ENCODE measurements around the gene KATNA1. TPM values are rescaled to one million over a fixed set of nuclear protein-coding genes. Genes with fewer than 3 reads are reported as not detected.

Gene KATNA1
- total RNA-seq, 2 experiments from 2014 or later, result 27.2 to 28.6 TPM

- ChIA-PET POLR2A (interaction anchor here (0.9 kb wide), 1 partner anchor 13 kb away, joined by 3 read pairs; no protein-coding TSS in a partner anchor), CTCF (interaction anchor here (1.0 to 1.8 kb wide), 3 partner anchors 12 to 95 kb away, joined by 4 to 5 read pairs (median 4); no protein-coding TSS in a partner anchor)
- ATAC-seq, result peak; percentile 67
- no peak for DNase-seq
- peaks cover 24% of the 10 kb centered on the region for H3K4me1 Mint-ChIP-seq (ENCODE audit: low read depth)
- no peaks in the 10 kb centered on the region for H3K27me3 Mint-ChIP-seq (ENCODE audit: low read depth)
- no peaks in the 10 kb centered on the region for H3K9me3 Mint-ChIP-seq (ENCODE audit: insufficient read depth)
- H3K4me3 Mint-ChIP-seq, result no peak overlapping the region
- peaks cover 44% of the 10 kb centered on the region for H3K36me3 Mint-ChIP-seq (ENCODE audit: low read depth)
- peak overlapping the region; percentile 5 for H3K27ac Mint-ChIP-seq
Observed at GRCh38 chr6:149660028-149660427, 11.5 kb upstream of the KATNA1 start.

GRCh38 chr6:149657441-149657840 is 8.9 kb upstream of the KATNA1 start:
- CTCF ChIA-PET, result no interaction called here
- H3K27me3 Mint-ChIP-seq (ENCODE audit: low read depth), result no peaks in the 10 kb centered on the region
- POLR2A ChIA-PET, result no interaction called here

DNA sequence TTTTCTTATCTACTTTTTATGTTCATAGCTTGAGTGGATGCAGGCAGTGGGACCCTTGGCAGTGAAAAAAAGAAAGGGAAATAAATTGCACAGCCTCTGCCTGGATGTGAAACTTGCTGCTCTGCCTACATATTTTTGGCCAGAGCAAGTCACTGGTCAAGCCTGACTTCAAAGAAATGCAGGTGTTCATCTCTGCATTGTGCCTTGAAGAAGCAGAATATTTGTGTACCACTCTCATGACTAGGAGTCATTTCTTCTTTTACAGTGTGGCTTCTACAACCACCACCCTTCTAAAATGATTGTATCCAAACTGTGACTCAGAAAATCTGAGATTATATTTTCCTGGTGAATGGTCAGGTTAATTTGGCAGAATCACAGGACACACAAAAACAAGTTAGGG is 2.5 kb upstream of the KATNA1 start:
- no peaks in the 10 kb centered on the region for H3K27me3 Mint-ChIP-seq (ENCODE audit: low read depth)
- CTCF ChIA-PET, result no interaction called here
- no peak overlapping the region for H3K4me3 Mint-ChIP-seq
- H3K9me3 Mint-ChIP-seq (ENCODE audit: insufficient read depth), result no peaks in the 10 kb centered on the region
- no peak overlapping the region for H3K27ac Mint-ChIP-seq
- POLR2A ChIA-PET, result interaction anchor here (0.7 kb wide), 1 partner anchor 31 kb away, joined by 3 read pairs; no protein-coding TSS in a partner anchor
- peaks cover 6% of the 10 kb centered on the region for H3K36me3 Mint-ChIP-seq (ENCODE audit: low read depth)
- ATAC-seq, result no peak
- no peak for DNase-seq
- H3K4me1 Mint-ChIP-seq (ENCODE audit: low read depth), result peaks cover 18% of the 10 kb centered on the region

More at GRCh38 chr6:149657441-149657840, 8.9 kb upstream of the KATNA1 start:
- H3K4me1 Mint-ChIP-seq (ENCODE audit: low read depth), result peaks cover 24% of the 10 kb centered on the region
- no peak overlapping the region for H3K27ac Mint-ChIP-seq
- peaks cover 31% of the 10 kb centered on the region for H3K36me3 Mint-ChIP-seq (ENCODE audit: low read depth)
- no peak overlapping the region for H3K4me3 Mint-ChIP-seq
- no peaks in the 10 kb centered on the region for H3K9me3 Mint-ChIP-seq (ENCODE audit: insufficient read depth)
- DNase-seq, result no peak
- ATAC-seq, result no peak

- Mint-ChIP-seq H3K27me3 (ENCODE audit: low read depth) (no peaks in the 10 kb centered on the region), H3K4me1 (ENCODE audit: low read depth) (peaks cover 31% of the 10 kb centered on the region), H3K36me3 (ENCODE audit: low read depth) (peaks cover 25% of the 10 kb centered on the region), H3K9me3 (ENCODE audit: insufficient read depth) (no peaks in the 10 kb centered on the region), H3K27ac (no peak overlapping the region), H3K4me3 (peak overlapping the region; percentile 80)
- ATAC-seq (no peak), DNase-seq (no peak)
- ChIA-PET CTCF (no interaction called here), POLR2A (interaction anchor here (0.5 kb wide), 1 partner anchor 281 kb away, joined by 3 read pairs; no protein-coding TSS in a partner anchor)
Observed at GRCh38 chr6:149646599-149646998, 1.9 kb downstream of the KATNA1 start.

DNA sequence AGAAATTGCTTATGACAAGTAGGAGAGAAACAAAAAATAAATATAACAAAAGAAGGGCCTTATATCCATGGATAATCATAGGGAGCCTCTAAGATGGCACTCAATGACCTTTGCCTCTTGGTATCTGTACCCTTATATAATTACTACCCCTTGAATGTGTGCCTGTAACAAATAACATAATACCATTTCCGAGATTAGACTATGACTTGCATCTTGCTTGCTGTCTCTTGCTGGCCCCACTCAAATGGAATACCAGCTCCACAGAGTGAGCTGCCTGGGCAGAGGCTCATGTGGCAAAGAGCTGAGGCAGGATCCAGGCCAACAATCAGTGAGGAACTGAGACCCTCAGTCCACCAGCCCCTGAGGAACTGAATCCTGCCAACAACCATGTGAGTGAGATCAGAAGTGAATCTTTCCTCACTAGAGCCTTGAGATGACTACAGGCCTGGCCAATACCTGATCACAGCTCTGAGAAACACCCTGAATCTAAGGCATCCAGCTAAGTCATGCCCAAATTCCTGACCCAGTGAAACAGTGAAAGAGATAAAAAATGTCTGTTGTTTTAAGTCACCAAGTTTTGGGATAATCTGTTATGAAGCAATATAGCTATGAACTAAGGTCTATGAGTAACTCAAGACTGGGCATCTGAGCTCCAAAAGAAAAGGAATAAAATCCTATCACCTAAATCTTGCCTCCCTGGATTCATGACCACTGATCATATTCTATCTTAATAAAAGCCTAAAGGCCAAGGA is 5.5 kb downstream of the KATNA1 start:
- H3K27me3 Mint-ChIP-seq (ENCODE audit: low read depth), result no peaks in the 10 kb centered on the region
- ATAC-seq, result no peak
- no peaks in the 10 kb centered on the region for H3K9me3 Mint-ChIP-seq (ENCODE audit: insufficient read depth)
- no peak overlapping the region for H3K4me3 Mint-ChIP-seq
- POLR2A ChIA-PET, result no interaction called here
- peaks cover 26% of the 10 kb centered on the region for H3K4me1 Mint-ChIP-seq (ENCODE audit: low read depth)
- peaks cover 33% of the 10 kb centered on the region for H3K36me3 Mint-ChIP-seq (ENCODE audit: low read depth)
- no peak for DNase-seq
- CTCF ChIA-PET, result interaction anchor here (0.6 to 1.1 kb wide), 3 partner anchors 74 to 612 kb away, joined by 3 to 4 read pairs (median 3); partner anchors contain the start of genes LATS1 and PPIL4
- no peak overlapping the region for H3K27ac Mint-ChIP-seq

- H3K9me3 Mint-ChIP-seq (ENCODE audit: insufficient read depth), result no peaks in the 10 kb centered on the region
- H3K4me1 Mint-ChIP-seq (ENCODE audit: low read depth), result no peaks in the 10 kb centered on the region
- ChIA-PET POLR2A (no interaction called here), CTCF (no interaction called here)
- H3K27me3 Mint-ChIP-seq (ENCODE audit: low read depth), result no peaks in the 10 kb centered on the region
- ATAC-seq, result no peak
- DNase-seq, result no peak
- H3K27ac Mint-ChIP-seq, result no peak overlapping the region
- H3K4me3 Mint-ChIP-seq, result no peak overlapping the region
- peaks cover 32% of the 10 kb centered on the region for H3K36me3 Mint-ChIP-seq (ENCODE audit: low read depth)
Observed at GRCh38 chr6:149636124-149636523, 12.4 kb downstream of the KATNA1 start.

DNA sequence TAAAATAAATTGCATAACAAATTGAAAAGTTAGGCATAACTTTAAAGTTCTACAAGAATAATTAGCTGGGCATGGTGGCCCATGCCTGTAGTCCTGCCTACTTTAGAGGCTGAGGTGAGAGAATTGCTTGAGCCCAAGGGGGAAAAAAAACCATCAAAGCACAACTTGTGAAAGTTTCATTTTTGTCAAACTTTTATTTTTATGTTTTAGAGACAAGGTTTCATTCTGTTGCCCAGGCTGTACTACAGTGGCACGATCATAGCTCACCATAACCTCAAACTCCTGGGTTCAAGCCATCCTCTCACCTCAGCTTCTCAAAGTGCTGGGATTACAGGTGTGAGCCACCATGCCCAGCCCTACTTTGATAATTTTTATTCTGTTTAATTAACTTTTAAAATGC is 14.2 kb downstream of the KATNA1 start:
- CTCF ChIA-PET, result no interaction called here
- Mint-ChIP-seq H3K36me3 (ENCODE audit: low read depth) (peaks cover 35% of the 10 kb centered on the region), H3K4me3 (no peak overlapping the region), H3K27ac (no peak overlapping the region), H3K9me3 (ENCODE audit: insufficient read depth) (no peaks in the 10 kb centered on the region), H3K4me1 (ENCODE audit: low read depth) (peaks cover 2% of the 10 kb centered on the region), H3K27me3 (ENCODE audit: low read depth) (no peaks in the 10 kb centered on the region)
- POLR2A ChIA-PET, result no interaction called here
- ATAC-seq (no peak), DNase-seq (no peak)

DNA sequence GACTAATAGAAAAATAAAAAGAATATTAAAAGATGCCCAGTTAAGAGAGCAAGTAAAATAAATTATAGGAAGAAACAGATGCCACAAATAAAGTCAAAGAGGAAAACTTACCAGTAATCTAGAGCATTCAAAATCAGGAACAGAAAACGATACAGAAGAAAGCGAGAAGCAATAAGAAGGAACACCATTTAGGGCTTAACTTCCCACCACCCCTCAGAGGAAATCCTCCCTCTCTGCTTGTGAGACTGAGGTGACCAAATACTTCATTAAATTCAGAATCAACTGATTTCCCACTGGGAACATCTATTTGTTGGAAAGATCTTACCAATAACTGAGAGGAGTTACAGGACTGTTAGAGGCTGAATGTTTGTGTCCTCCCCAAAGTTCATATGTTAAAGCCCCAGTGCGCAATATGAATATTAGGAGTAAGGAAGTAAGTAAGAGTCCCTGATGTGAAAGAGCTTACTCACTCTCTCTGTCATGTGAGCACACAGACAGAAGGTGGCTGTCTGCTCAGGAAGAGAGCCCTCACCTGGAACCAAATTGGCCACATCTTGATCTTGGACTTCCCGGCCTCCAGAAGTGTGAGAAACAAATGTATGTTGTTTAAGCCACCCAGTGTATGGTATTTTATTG is 19.5 kb downstream of the KATNA1 start:
- H3K4me3 Mint-ChIP-seq, result no peak overlapping the region
- peaks cover 32% of the 10 kb centered on the region for H3K36me3 Mint-ChIP-seq (ENCODE audit: low read depth)
- H3K27me3 Mint-ChIP-seq (ENCODE audit: low read depth), result no peaks in the 10 kb centered on the region
- no peak for DNase-seq
- POLR2A ChIA-PET, result no interaction called here
- peaks cover 8% of the 10 kb centered on the region for H3K4me1 Mint-ChIP-seq (ENCODE audit: low read depth)
- no peak for ATAC-seq
- CTCF ChIA-PET, result no interaction called here
- H3K27ac Mint-ChIP-seq, result peak overlapping the region; percentile 26
- no peaks in the 10 kb centered on the region for H3K9me3 Mint-ChIP-seq (ENCODE audit: insufficient read depth)

DNA sequence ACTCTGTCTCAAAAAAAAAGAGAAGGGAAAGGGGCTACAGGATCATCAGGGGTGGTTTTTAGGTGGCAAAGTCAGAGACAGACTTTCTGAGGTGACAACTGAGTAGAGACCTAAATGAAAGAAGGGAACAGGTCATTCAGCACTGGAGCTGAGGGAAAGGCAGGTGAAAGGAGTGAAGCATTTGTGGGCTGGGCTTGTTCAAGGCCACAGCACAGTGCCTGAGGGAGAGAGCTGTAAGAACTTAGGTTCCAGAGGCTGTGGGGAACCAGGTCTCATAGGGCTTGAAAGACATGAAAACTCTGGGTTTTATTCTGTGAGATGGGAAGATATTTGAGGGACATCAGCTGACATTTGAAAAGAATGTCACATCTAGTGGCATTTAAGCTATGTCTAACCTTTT is 20.8 kb downstream of the KATNA1 start:
- Mint-ChIP-seq H3K4me3 (no peak overlapping the region), H3K9me3 (ENCODE audit: insufficient read depth) (no peaks in the 10 kb centered on the region), H3K4me1 (ENCODE audit: low read depth) (peaks cover 8% of the 10 kb centered on the region), H3K27me3 (ENCODE audit: low read depth) (no peaks in the 10 kb centered on the region), H3K27ac (peak overlapping the region; percentile 43), H3K36me3 (ENCODE audit: low read depth) (peaks cover 36% of the 10 kb centered on the region)
- ATAC-seq, result no peak
- no peak for DNase-seq
- ChIA-PET POLR2A (interaction anchor here (0.6 kb wide), 1 partner anchor 456 kb away, joined by 3 read pairs; no protein-coding TSS in a partner anchor), CTCF (no interaction called here)

- CTCF ChIA-PET, result no interaction called here
- Mint-ChIP-seq H3K36me3 (ENCODE audit: low read depth) (peaks cover 53% of the 10 kb centered on the region), H3K27ac (no peak overlapping the region), H3K4me1 (ENCODE audit: low read depth) (no peaks in the 10 kb centered on the region), H3K27me3 (ENCODE audit: low read depth) (no peaks in the 10 kb centered on the region), H3K9me3 (ENCODE audit: insufficient read depth) (peaks cover 8% of the 10 kb centered on the region), H3K4me3 (no peak overlapping the region)
- ATAC-seq, result no peak
- DNase-seq, result no peak
- POLR2A ChIA-PET, result no interaction called here
Observed at GRCh38 chr6:149615805-149616204, 32.7 kb downstream of the KATNA1 start.

- no peak for DNase-seq
- Mint-ChIP-seq H3K4me1 (ENCODE audit: low read depth) (peaks cover 8% of the 10 kb centered on the region), H3K27ac (no peak overlapping the region), H3K4me3 (no peak overlapping the region), H3K27me3 (ENCODE audit: low read depth) (no peaks in the 10 kb centered on the region), H3K36me3 (ENCODE audit: low read depth) (peaks cover 50% of the 10 kb centered on the region), H3K9me3 (ENCODE audit: insufficient read depth) (peaks cover 8% of the 10 kb centered on the region)
- no peak for ATAC-seq
- CTCF ChIA-PET, result no interaction called here
- POLR2A ChIA-PET, result no interaction called here
Observed at GRCh38 chr6:149614337-149614736, 34.2 kb downstream of the KATNA1 start.

GRCh38 chr6:149608381-149608982 is 40.0 kb downstream of the KATNA1 start:
- peak overlapping the region; percentile 24 for H3K4me3 Mint-ChIP-seq
- DNase-seq (no peak), ATAC-seq (peak; percentile 49)
- H3K9me3 Mint-ChIP-seq (ENCODE audit: insufficient read depth), result peaks cover 7% of the 10 kb centered on the region
- no peaks in the 10 kb centered on the region for H3K27me3 Mint-ChIP-seq (ENCODE audit: low read depth)
- H3K36me3 Mint-ChIP-seq (ENCODE audit: low read depth), result peaks cover 28% of the 10 kb centered on the region
- CTCF ChIA-PET, result no interaction called here
- peaks cover 20% of the 10 kb centered on the region for H3K4me1 Mint-ChIP-seq (ENCODE audit: low read depth)
- POLR2A ChIA-PET, result no interaction called here
- peak overlapping the region; percentile 66 for H3K27ac Mint-ChIP-seq

All from activated CD8-positive, alpha-beta T cell treated with anti-CD3 and anti-CD28 coated beads, Interleukin-2, amount 10 ng/mL, durations not matched to agents 7 days and 5 days (primary cell).